Measurements from ENCODE around the gene C5orf24.
"Not testable (repeated sequence)": the region's sequence is repeated elsewhere in the genome, so short reads cannot be mapped to it uniquely, and the experiment has no call there.

The C5orf24 gene

GRCh38 chr5:134845852-134846640 is at the start of gene C5orf24:
Gene C5orf24, plus strand, starts transcription at chr5:134845968. Its CDS starts 8,933 bp downstream, at chr5:134854901.
- peak; percentile 82 for DNase-seq (ENCODE audit: low read depth)

- DNase-seq (ENCODE audit: low read depth), result no peak
Measured at GRCh38 chr5:134798468-134798867, 47.3 kb upstream of the C5orf24 start.

DNA sequence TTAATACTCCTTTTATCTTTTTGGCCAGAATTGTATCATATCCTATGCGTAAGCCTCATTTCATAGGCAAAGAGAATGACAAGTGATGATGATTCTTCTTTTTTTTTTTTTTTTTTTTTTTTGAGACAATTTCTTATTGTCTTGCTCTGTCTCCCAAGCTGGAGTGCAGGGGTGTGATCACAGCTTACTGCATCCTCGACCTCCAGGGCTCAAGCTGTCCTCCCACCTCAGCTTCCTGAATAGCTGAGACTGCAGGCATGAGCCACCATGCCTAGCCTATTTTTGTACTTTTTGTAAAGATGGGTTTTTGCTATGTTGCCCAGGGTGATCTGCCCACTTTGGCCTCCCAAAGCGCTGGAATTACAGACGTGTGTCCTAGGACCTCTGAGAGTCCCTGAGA is 41.9 kb upstream of the C5orf24 start:
- DNase-seq (ENCODE audit: low read depth), result no peak

DNA sequence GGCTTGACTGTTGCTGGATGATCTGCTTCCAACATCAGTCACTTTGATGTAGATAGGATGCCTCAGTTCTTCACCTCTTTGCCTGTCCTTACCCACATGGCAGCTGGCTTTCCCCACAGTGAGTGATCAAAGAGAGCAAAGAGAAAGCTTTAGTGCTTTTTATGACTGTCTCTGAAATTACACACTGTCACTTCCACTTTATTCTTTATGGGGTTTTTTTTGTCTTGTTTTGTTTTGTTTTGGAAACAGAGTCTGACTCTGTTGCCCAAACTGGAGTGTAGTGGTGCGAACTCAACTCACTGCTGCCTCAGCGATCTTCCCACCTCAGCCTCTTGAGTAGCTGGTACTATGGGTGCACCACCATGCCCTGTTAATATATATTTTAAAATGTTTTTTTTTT is 32.4 kb upstream of the C5orf24 start:
- no peak for DNase-seq (ENCODE audit: low read depth)

GRCh38 chr5:134813827-134814226 is 31.9 kb upstream of the C5orf24 start:
- DNase-seq (ENCODE audit: low read depth), result no peak

GRCh38 chr5:134817006-134817405 is 28.8 kb upstream of the C5orf24 start:
- DNase-seq (ENCODE audit: low read depth), result no peak

DNA sequence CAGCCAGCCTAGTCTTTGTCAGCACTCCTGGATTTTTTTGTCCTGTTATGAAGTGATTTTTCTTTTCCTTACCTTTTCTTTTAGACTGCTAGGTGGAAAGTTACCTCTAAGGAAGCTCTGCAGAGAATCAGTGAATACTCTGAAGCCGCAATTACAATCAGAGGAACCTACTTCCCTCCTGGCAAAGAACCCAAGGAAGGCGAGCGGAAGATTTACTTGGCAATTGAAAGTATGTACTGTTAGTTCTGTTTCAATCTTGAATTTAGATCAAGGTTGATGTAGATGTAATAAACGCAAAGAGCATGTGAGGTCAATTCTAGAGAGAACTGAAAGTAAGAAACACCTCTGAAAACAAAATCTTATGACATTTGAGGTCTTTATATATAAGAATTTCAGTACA is 27.0 kb upstream of the C5orf24 start:
- no peak for DNase-seq (ENCODE audit: low read depth)

- no peak for DNase-seq (ENCODE audit: low read depth)
Measured at GRCh38 chr5:134819407-134819963, 26.3 kb upstream of the C5orf24 start.

DNA sequence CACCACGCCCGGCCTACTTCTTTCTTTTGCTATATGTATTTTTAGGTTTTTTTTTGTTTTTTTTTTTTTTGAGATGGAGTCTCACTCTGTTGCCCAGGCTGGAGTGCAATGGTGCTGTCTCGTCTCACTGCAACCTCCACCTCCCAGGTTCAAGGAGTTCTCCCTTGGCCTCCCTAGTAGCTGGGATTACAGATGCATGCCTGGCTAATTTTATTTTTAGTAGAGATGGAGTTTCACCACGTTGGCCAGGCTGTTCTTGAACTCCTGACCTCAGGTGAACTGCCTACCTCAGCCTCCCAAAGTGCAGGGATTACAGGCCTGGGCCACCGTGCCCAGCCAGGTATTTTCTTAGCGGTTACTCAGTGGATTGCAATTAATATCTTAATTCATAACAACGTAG is 23.9 kb upstream of the C5orf24 start:
- DNase-seq (ENCODE audit: low read depth), result no peak

GRCh38 chr5:134824681-134825080 is 21.1 kb upstream of the C5orf24 start:
- DNase-seq (ENCODE audit: low read depth), result no peak

DNA sequence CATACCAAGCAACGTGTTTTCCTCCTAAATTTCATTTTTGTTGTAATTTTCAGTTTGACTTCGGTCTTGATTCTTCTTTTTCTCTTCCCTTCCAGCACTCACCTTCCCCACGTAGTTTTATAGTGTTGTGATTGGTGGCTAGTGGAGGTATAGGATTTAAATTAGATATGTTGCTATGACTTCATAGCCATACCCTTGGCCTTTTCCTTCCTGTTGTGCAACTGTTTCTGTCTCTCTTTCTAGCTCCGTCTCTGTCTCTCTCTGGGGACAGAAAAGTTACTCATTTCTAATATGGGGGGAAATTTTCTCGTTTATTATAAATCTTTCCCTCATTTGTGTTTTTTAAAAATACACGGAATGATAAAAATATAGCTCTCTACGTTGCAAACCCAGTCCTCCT is 20.6 kb upstream of the C5orf24 start:
- DNase-seq (ENCODE audit: low read depth), result no peak

- DNase-seq (ENCODE audit: low read depth), result peak; percentile 44
Measured at GRCh38 chr5:134833340-134834032, 12.3 kb upstream of the C5orf24 start.

DNA sequence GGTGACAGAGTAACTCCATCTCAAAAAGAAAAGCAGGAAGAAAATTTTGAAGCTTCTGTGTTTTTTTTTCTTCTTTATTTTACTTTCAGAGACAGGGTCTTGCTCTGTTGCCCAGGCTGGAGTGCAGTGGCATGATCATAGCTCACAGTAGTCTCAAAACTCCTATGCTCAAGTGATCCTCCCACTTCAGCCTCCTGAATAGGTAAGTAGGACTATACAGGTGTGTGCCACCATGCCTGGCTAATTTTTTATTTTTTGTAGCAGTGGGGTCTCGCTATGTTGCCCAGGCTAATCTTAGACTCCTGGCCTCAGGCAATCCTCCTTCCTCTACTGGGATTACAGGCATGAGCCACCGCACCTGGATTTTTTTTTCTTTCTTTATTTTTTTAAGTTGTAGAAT is 10.1 kb upstream of the C5orf24 start:
- DNase-seq (ENCODE audit: low read depth), result no peak

DNA sequence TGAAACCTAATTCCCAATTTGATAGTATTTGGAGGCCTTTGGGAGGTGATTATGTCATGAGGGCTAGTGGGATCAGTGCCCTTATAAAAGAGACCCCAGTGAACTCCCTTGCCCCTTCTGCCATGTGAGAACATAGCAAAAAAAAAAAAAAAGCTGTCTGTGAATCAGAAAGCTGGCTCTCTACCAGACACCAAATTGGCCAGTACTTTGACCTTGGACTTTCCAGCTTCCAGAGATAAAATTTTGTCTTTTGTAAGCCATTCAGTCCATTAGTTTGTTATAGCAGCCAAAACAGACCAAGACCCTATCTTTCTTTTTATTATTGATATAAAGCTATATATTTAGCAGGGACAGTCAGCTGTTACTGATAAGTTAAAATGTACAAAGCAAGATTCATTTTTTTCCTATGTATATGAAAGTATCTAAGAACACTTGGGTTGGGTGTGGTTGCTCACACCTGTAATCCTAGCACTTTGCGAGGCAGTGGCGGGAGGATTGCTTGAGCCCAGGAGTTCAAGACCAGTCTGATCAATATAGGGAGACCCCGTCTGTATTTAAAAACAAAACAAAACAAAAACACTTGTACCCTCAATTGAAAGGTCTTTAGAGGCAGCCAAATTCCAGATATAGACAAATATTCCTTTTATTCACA is 8.1 kb upstream of the C5orf24 start:
- DNase-seq (ENCODE audit: low read depth), result no peak

DNA sequence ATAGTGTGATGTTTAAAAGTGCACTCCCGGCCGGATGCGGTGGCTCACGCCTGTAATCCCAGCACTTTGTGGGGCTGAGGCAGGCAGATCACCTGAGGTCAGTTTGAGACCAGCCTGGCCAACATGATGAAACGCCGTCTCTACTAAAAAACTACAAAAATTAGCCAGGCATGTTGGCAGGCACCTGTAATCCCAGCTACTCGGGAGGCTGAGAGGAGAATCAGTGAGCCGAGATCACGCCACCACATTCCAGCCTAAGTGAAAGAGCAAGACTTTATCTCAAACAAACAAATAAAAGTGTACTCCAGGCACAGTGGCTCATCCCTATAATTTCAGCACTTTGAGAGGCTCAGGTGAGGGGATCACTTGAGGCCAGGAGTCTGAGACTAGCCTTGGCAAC is 7.4 kb upstream of the C5orf24 start:
- DNase-seq (ENCODE audit: low read depth), result not testable (repeated sequence)

GRCh38 chr5:134840811-134841210 is 5.0 kb upstream of the C5orf24 start:
- DNase-seq (ENCODE audit: low read depth), result no peak

GRCh38 chr5:134844252-134844651 is 1.5 kb upstream of the C5orf24 start:
- no peak for DNase-seq (ENCODE audit: low read depth)

DNA sequence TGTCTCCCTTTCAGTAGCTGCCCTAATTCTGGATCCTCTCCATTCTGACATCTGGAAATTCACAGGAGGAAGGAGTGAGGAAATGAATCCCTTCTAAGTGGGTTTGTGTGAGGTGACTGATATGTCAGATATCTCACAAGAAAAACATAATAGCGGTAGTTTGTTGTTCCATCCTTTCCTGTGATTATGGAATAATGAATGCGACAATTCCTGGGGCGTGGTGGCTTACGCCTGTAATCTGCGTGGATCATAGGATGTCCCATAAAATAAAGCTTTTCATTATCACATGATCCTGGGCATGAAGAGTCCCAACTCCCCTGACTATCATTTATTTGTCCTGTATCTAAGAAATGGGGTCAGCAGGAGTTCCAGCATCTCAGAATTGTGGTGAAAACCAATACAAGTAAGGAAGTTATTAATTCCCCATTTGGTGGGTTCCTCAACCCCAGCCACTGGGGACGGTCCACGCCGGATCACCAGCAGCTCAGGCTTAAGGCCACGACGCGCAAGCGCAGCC is 375 bp upstream of the C5orf24 start:
- no peak for DNase-seq (ENCODE audit: low read depth)

DNA sequence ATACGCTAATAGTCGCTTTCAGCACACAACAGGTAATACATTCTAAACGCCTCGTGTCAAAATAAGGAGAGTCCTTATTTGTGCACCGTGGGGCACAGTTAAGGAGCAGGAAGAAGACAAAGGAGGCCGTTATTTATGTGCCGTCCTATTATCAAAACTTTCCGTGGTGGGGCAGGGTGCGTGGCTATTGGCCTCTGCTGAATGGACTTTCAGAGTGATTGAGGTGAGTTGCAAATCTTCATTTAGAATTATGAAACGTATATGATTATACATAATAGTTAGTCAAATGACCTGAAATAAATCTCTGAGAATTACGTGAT is 833 bp downstream of the C5orf24 start:
- DNase-seq (ENCODE audit: low read depth), result no peak

DNA sequence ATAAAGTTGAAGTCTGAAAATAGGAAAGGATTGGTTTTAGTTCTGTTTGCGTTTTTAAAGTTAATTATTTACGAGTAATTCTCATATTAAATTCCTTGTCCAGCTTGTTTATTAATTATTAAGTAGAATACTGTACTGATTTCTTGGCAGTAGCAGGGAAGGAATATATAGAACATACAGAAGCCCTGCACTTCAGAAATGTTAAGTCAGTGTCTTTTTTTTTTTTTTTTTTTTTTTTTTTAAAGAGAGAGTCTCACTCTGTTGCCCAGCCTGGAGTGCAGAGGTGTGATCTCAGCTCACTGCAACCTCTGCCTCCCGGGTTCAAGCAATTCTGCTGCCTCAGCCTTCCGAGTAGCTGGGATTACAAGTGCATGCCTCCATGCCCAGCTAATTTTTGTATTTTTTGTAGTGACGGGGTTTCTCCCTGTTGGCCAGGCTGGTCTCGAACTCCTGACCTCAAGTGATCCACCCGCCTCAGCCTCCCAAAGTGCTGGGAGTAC is 3.7 kb downstream of the C5orf24 start:
- not testable (repeated sequence) for DNase-seq (ENCODE audit: low read depth)

- DNase-seq (ENCODE audit: low read depth), result no peak
Measured at GRCh38 chr5:134851307-134851923, 5.6 kb downstream of the C5orf24 start.

DNA sequence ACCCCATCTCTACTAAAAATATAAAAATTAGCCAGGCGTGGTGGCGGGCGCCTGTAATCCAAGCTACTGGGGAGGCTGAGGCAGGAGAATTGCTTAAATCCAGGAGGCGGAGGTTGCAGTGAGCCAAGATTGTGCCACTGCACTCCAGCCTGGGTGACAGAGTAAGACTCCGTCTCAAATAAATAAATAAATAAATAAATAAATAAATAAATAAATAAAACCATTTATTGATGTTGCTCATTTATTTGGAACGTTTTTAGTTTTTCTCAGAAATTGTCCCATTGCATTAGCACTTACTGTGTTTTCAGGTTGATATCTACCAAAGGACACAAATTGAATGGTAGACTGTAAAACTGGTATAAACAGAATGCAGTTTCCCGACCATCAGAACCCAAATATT is 10.7 kb downstream of the C5orf24 start:
- DNase-seq (ENCODE audit: low read depth), result not testable (repeated sequence)

Data from non-pigmented ciliary epithelial cell (primary cell).